Keratinocyte (primary cell): ENCODE results near the gene OR5K1. TPM values are rescaled to one million over a fixed set of nuclear protein-coding genes. Genes with fewer than 3 reads are reported as not detected.

ENCODE experiments used
- DNase-seq: peaks from one replicate; pipeline ENCODE4 v3.0.0-alpha.2; 2011; ENCODE audit warnings: low read depth, missing footprints, low spot score
- FAIRE-seq: peaks from 2 replicates; lab custom pipeline; 2011; peaks lifted over from hg19 to GRCh38; lab: Jason Lieb, UNC
- H2AFZ ChIP-seq: 2 replicates; pipeline ENCODE4 v1.6.0; 2012; ENCODE audit warnings: low read length, control low read depth, inconsistent platforms; ENCODE audit not compliant: control insufficient read depth
- H3K27ac ChIP-seq: 2 replicates; pipeline ENCODE4 v1.5.1; 2011; ENCODE audit warnings: low read length; ENCODE audit not compliant: control insufficient read depth, insufficient read depth
- H3K27me3 ChIP-seq: 3 replicates; pipeline ENCODE4 v1.6.0; 2011; ENCODE audit warnings: low read length; ENCODE audit not compliant: control insufficient read depth, insufficient read depth; ENCODE audit errors: extremely low read depth
- H3K36me3 ChIP-seq, 2 experiments: 2 replicates in 1 of 2; 3 replicates in 1 of 2; pipeline ENCODE4 v1.5.1; 2011; ENCODE audit warnings: low read length in 2 of 2, mild to moderate bottlenecking in 1 of 2; ENCODE audit not compliant: control insufficient read depth in 2 of 2, insufficient read depth in 2 of 2; ENCODE audit errors: extremely low read depth in 1 of 2
- H3K4me1 ChIP-seq: 3 replicates; pipeline ENCODE4 v1.5.1; 2011; ENCODE audit warnings: low read length; ENCODE audit not compliant: control insufficient read depth, insufficient read depth; ENCODE audit errors: extremely low read depth
- H3K4me2 ChIP-seq: 3 replicates; pipeline ENCODE4 v1.6.0; 2011; ENCODE audit warnings: low read depth, low read length; ENCODE audit not compliant: control insufficient read depth, insufficient read depth; ENCODE audit errors: extremely low read depth
- H3K4me3 ChIP-seq, 3 experiments: fragments of 200-600 bp in 1 of 3; sonication (generic) in 1 of 3; 2 replicates in 2 of 3; 3 replicates in 1 of 3; pipeline ENCODE4 v1.5.1; 2011 to 2016; ENCODE audit warnings: low read length in 3 of 3, mild to moderate bottlenecking in 3 of 3, control low read depth in 2 of 3, inconsistent platforms in 1 of 3, low read depth in 1 of 3, mixed read lengths in 1 of 3, mixed run types in 1 of 3, moderate library complexity in 1 of 3; ENCODE audit not compliant: control insufficient read depth in 2 of 3, insufficient read depth in 2 of 3; ENCODE audit errors: extremely low read depth in 1 of 3
- H3K79me2 ChIP-seq: 2 replicates; pipeline ENCODE4 v1.6.0; 2012; ENCODE audit warnings: low read length; ENCODE audit not compliant: control insufficient read depth, insufficient read depth
- H3K9ac ChIP-seq: 3 replicates; pipeline ENCODE4 v1.6.0; 2011; ENCODE audit warnings: low read length; ENCODE audit not compliant: control insufficient read depth, insufficient read depth; ENCODE audit errors: extremely low read depth
- H3K9me1 ChIP-seq: 3 replicates; pipeline ENCODE4 v1.6.0; 2011; ENCODE audit warnings: low read length; ENCODE audit not compliant: control insufficient read depth, insufficient read depth; ENCODE audit errors: extremely low read depth
- H3K9me3 ChIP-seq: 2 replicates; pipeline ENCODE4 v1.5.1; 2012; ENCODE audit warnings: low read depth, low read length; ENCODE audit not compliant: control insufficient read depth
- H4K20me1 ChIP-seq: 3 replicates; pipeline ENCODE4 v1.6.0; 2011; ENCODE audit warnings: low read length; ENCODE audit not compliant: control insufficient read depth, insufficient read depth; ENCODE audit errors: extremely low read depth
- CTCF ChIP-seq, 3 experiments: IDR thresholded peaks in 1 of 3; conservative IDR thresholded peaks in 1 of 3; optimal IDR thresholded peaks in 1 of 3; 2 replicates in 2 of 3; 3 replicates in 1 of 3; pipeline versions ENCODE3 to v1.5.1; 2011; ENCODE audit warnings: low read length in 3 of 3, mild to moderate bottlenecking in 3 of 3, moderate library complexity in 2 of 3, control low read depth in 1 of 3, inconsistent platforms in 1 of 3; ENCODE audit not compliant: insufficient read depth in 2 of 3; ENCODE audit errors: extremely low read depth in 1 of 3
- EZH2 ChIP-seq: IDR thresholded peaks from one replicate; pipeline ENCODE4 v1.6.1; 2012; ENCODE audit warnings: inconsistent platforms, mild to moderate bottlenecking, low read length, moderate library complexity
- dilution Hi-C: fragments of 300-500 bp; cut with MboI; formaldehyde crosslinking; loops from one replicate; pipeline ENCODE4 v1.7.0; 2020; ENCODE audit warnings: low sequenced_read_pairs; ENCODE audit not compliant: extremely low pct_ligation_motif_present
- polyA minus RNA-seq, 3 experiments: library from RNA; depleted of rRNA, polyadenylated mRNA; stranded (reverse); fragments of >200 nt; gene quantifications; 1 replicate in 1 of 3; 2 replicates in 1 of 3; 3 replicates in 1 of 3; pipeline ENCODE4 v1.2.3, GENCODE V29; 2011
- polyA plus RNA-seq, 5 experiments: library from polyadenylated mRNA; depleted of rRNA in 3 of 5; stranded (reverse) in 3 of 5; stranded (forward) in 1 of 5; unstranded in 1 of 5; fragments of >200 nt; gene quantifications; 1 replicate in 1 of 5; 2 replicates in 3 of 5; 3 replicates in 1 of 5; pipeline versions ENCODE4 v1.2.1 to v1.2.3, GENCODE V29; 2011 to 2012; ENCODE audit warnings: missing spikeins in 2 of 5, low read depth in 1 of 5, low replicate concordance in 1 of 5

The OR5K1 gene
- polyA plus RNA-seq: not detected in 3 replicates
- polyA plus RNA-seq (2011; ENCODE audit: low read depth): not detected
- polyA plus RNA-seq (2011; cell fraction: cytosol; rRNA removed): not detected in 2 replicates
- not detected in 2 replicates for polyA plus RNA-seq (2011; cell fraction: nucleus; rRNA removed)
- polyA plus RNA-seq (2012; ENCODE audit: low replicate concordance): not detected in 2 replicates
- not detected in 3 replicates for polyA minus RNA-seq
- not detected for polyA minus RNA-seq (2011; cell fraction: cytosol; rRNA and poly(A)+ RNA removed)
- polyA minus RNA-seq (2011; cell fraction: nucleus; rRNA and poly(A)+ RNA removed): not detected in 2 replicates

GRCh38 chr3:98462901-98463300 lies at the start of gene OR5K1:
Gene OR5K1, plus strand, starts transcription at chr3:98463201. Its CDS starts 6,376 bp downstream, at chr3:98469577.
- Histone ChIP-seq H3K9me3 (no peaks in the 10 kb centered on the region), H3K36me3 (no peaks in the 10 kb centered on the region), H3K27ac (no peak within 1 kb of the TSS), H3K9ac (no peak within 1 kb of the TSS), H3K4me1 (peaks cover 3% of the 10 kb centered on the region), H2AFZ (no peak within 1 kb of the TSS), H3K27me3 (no peaks in the 10 kb centered on the region), H4K20me1 (no peaks in the 10 kb centered on the region), H3K4me3 (no peak within 1 kb of the TSS), H3K9me1 (no peaks in the 10 kb centered on the region), H3K79me2 (no peaks in the 10 kb centered on the region), H3K4me2 (no peak within 1 kb of the TSS)
- TF ChIP-seq EZH2 (no peak), CTCF (optimal IDR thresholded peaks at IDR 0.05 in 1 of 3, IDR thresholded peaks at IDR 0.05 in 1 of 3, conservative IDR thresholded peaks at IDR 0.05 in 1 of 3; ENCODE audit: extremely low read depth in 1 of 3, insufficient read depth in 2 of 3, low read length in 3 of 3) (no peak)
- FAIRE-seq (no peak), DNase-seq (no peak)
- dilution Hi-C loops: no loop called here

GRCh38 chr3:98432575-98432974 lies 30.4 kb upstream of the OR5K1 start:
- DNase-seq (no peak), FAIRE-seq (no peak)
- no peaks in the 10 kb centered on the region for H3K79me2 ChIP-seq
- no peaks in the 10 kb centered on the region for H3K27me3 ChIP-seq
- H3K9me3 ChIP-seq: no peaks in the 10 kb centered on the region
- no peaks in the 10 kb centered on the region for H3K36me3 ChIP-seq
- H3K4me2 ChIP-seq: no peak overlapping the region
- no peaks in the 10 kb centered on the region for H3K9me1 ChIP-seq
- H3K4me1 ChIP-seq: no peaks in the 10 kb centered on the region
- TF ChIP-seq CTCF (optimal IDR thresholded peaks at IDR 0.05 in 1 of 3, IDR thresholded peaks at IDR 0.05 in 1 of 3, conservative IDR thresholded peaks at IDR 0.05 in 1 of 3; ENCODE audit: extremely low read depth in 1 of 3, insufficient read depth in 2 of 3, low read length in 3 of 3) (no peak), EZH2 (no peak)
- no peak overlapping the region for H3K27ac ChIP-seq
- dilution Hi-C loops: no loop called here
- H3K4me3 ChIP-seq: no peak overlapping the region
- H3K9ac ChIP-seq: no peak overlapping the region
- H2AFZ ChIP-seq: no peak overlapping the region
- H4K20me1 ChIP-seq: no peaks in the 10 kb centered on the region
